Measurements from ENCODE around the gene PPM1G.

The PPM1G gene

GRCh38 chr2:27378096-27378808 is 31.1 kb downstream of the PPM1G start:
- peaks cover 38% of the 10 kb centered on the region for H3K79me2 ChIP-seq (ENCODE audit: insufficient read depth, low read length)
- ATAC-seq (ENCODE audit: insufficient read depth, low read depth), result no peak
- H3K27me3 ChIP-seq (ENCODE audit: insufficient read depth, low read length, poor library complexity), result no peaks in the 10 kb centered on the region
- peaks cover 41% of the 10 kb centered on the region for H3K4me1 ChIP-seq (ENCODE audit: insufficient read depth, low read length)
- TF ChIP-seq CTCF (IDR thresholded peaks at IDR 0.05; ENCODE audit: borderline replicate concordance, extremely low read depth, low read length, poor library complexity, severe bottlenecking) (peak; percentile 50), EZH2 (IDR thresholded peaks at IDR 0.05; ENCODE audit: borderline replicate concordance, low read depth, low read length, severe bottlenecking) (no peak)
- H3K9me3 ChIP-seq (ENCODE audit: insufficient read depth, low read length, severe bottlenecking), result no peaks in the 10 kb centered on the region
- peaks cover 19% of the 10 kb centered on the region; the same call in 1 of the 2 replicates for H4K20me1 ChIP-seq (ENCODE audit: insufficient read depth, low read length)
- no peak overlapping the region for H2AFZ ChIP-seq (ENCODE audit: low read depth, low read length)
- peaks cover 77% of the 10 kb centered on the region for H3K36me3 ChIP-seq (ENCODE audit: insufficient read depth, low read length)
- H3K9ac ChIP-seq (ENCODE audit: low read depth, low read length), result peak overlapping the region; percentile 71
- DNase-seq, result peak; percentile 37
- peak overlapping the region; percentile 69; the same call in 1 of the 2 replicates for H3K4me2 ChIP-seq (ENCODE audit: insufficient read depth, low read length)
- peak overlapping the region in 1 of 2 experiments; percentile 75; a peak in 1 of 4 replicates for H3K4me3 ChIP-seq (ENCODE audit: low read depth in 1 of 2, low read length in 2 of 2)
- H3K27ac ChIP-seq (ENCODE audit: low read length), result no peak overlapping the region

GRCh38 chr2:27377618-27378095 is 31.7 kb downstream of the PPM1G start:
- no peak for TF ChIP-seq CTCF (IDR thresholded peaks at IDR 0.05; ENCODE audit: borderline replicate concordance, extremely low read depth, low read length, poor library complexity, severe bottlenecking)
- no peak for TF ChIP-seq EZH2 (IDR thresholded peaks at IDR 0.05; ENCODE audit: borderline replicate concordance, low read depth, low read length, severe bottlenecking)
- Histone ChIP-seq H3K4me1 (ENCODE audit: insufficient read depth, low read length) (peaks cover 46% of the 10 kb centered on the region), H3K36me3 (ENCODE audit: insufficient read depth, low read length) (peaks cover 79% of the 10 kb centered on the region), H3K9ac (ENCODE audit: low read depth, low read length) (no peak overlapping the region), H3K27me3 (ENCODE audit: insufficient read depth, low read length, poor library complexity) (no peaks in the 10 kb centered on the region), H3K4me2 (ENCODE audit: insufficient read depth, low read length) (peak overlapping the region; percentile 69; the same call in 1 of the 2 replicates), H3K79me2 (ENCODE audit: insufficient read depth, low read length) (peaks cover 44% of the 10 kb centered on the region), H2AFZ (ENCODE audit: low read depth, low read length) (no peak overlapping the region), H4K20me1 (ENCODE audit: insufficient read depth, low read length) (peaks cover 22% of the 10 kb centered on the region; the same call in 1 of the 2 replicates), H3K27ac (ENCODE audit: low read length) (no peak overlapping the region), H3K9me3 (ENCODE audit: insufficient read depth, low read length, severe bottlenecking) (no peaks in the 10 kb centered on the region), H3K4me3 (ENCODE audit: low read depth in 1 of 2, low read length in 2 of 2) (no peak overlapping the region)
- ATAC-seq (ENCODE audit: insufficient read depth, low read depth), result no peak
- DNase-seq, result no peak

- peaks cover 50% of the 10 kb centered on the region for H3K79me2 ChIP-seq (ENCODE audit: insufficient read depth, low read length)
- no peak overlapping the region for H3K4me3 ChIP-seq (ENCODE audit: low read depth in 1 of 2, low read length in 2 of 2)
- peaks cover 79% of the 10 kb centered on the region for H3K36me3 ChIP-seq (ENCODE audit: insufficient read depth, low read length)
- ATAC-seq (ENCODE audit: insufficient read depth, low read depth), result no peak
- no peak overlapping the region for H3K9ac ChIP-seq (ENCODE audit: low read depth, low read length)
- no peak overlapping the region for H3K27ac ChIP-seq (ENCODE audit: low read length)
- H3K4me2 ChIP-seq (ENCODE audit: insufficient read depth, low read length), result peak overlapping the region; percentile 69; the same call in 1 of the 2 replicates
- H3K27me3 ChIP-seq (ENCODE audit: insufficient read depth, low read length, poor library complexity), result no peaks in the 10 kb centered on the region
- DNase-seq, result no peak
- no peaks in the 10 kb centered on the region for H3K9me3 ChIP-seq (ENCODE audit: insufficient read depth, low read length, severe bottlenecking)
- no peak overlapping the region for H2AFZ ChIP-seq (ENCODE audit: low read depth, low read length)
- peaks cover 24% of the 10 kb centered on the region; the same call in 1 of the 2 replicates for H4K20me1 ChIP-seq (ENCODE audit: insufficient read depth, low read length)
- H3K4me1 ChIP-seq (ENCODE audit: insufficient read depth, low read length), result peaks cover 52% of the 10 kb centered on the region
- TF ChIP-seq EZH2 (IDR thresholded peaks at IDR 0.05; ENCODE audit: borderline replicate concordance, low read depth, low read length, severe bottlenecking), result no peak
- TF ChIP-seq CTCF (IDR thresholded peaks at IDR 0.05; ENCODE audit: borderline replicate concordance, extremely low read depth, low read length, poor library complexity, severe bottlenecking), result no peak
Observed at GRCh38 chr2:27376866-27377617, 32.3 kb downstream of the PPM1G start.

Data from DND-41 (cell line).